Measurements from ENCODE around the gene MEGF11.
A peak's percentile ranks its signal among the peaks of the same experiment; 100 is the strongest.

Gene MEGF11

DNA sequence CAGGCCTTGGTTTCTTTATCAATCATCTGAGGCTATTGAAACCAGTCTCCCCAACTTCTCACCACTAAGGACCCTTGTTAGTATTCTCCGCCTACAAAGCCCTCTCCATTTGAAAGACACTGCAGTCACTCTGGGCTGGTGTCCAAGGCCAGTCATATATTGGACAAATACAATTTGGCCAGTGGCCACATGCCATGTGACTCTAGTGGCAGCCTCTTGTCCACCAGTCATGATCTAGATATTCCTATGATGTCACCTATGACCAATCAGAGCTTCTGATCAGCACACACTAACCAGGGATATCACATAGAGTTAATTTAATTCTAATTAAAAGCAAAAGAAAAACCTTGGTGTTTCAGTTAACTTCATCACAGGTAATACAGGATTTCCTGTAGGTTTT lies 316.1 kb downstream of the MEGF11 start:
- no peak for DNase-seq (ENCODE audit: low spot score)

DNA sequence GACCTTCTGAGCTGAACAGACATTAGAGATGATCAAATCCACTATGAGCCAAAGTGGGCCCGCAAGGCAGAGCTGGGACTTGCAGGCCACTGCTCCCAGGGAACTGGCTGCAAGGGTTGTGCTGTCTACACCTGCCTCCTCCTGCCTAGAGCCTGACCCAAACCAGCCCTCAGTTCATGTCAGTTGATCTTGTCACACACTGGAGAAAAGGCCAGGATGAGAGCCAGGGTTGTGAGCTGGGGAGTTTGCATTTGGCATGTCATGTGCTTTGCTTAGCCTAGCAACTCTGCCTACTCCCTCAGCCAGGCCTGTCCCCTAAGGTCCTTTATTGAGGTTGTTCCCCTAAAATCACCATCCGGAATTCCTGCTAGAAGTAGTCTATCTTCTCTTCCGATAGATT lies 316.5 kb downstream of the MEGF11 start:
- no peak for DNase-seq (ENCODE audit: low spot score)

DNA sequence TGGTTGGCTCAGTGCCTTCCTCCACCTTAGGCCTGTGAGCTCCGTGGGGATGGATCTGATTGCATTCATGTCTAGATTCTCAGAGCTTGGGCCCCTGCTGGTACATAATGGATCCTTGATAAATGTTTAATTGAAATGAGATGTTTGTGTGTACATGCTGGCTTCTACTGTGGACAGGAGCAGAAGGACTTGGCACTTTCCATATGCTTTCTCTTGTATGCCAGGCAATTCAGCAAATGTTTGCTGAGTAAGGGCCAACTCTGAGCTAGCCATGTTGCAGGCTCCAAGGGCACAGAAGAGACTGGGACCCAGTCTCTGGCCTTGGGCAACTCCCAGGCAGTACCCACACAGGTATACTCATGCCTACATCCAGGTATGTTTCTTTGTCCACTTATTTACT lies 317.3 kb downstream of the MEGF11 start:
- no peak for DNase-seq (ENCODE audit: low spot score)

- DNase-seq (ENCODE audit: low spot score) = no peak
These were observed 318.2 kb downstream of the MEGF11 start for GRCh38 chr15:65935391-65935790.

DNA sequence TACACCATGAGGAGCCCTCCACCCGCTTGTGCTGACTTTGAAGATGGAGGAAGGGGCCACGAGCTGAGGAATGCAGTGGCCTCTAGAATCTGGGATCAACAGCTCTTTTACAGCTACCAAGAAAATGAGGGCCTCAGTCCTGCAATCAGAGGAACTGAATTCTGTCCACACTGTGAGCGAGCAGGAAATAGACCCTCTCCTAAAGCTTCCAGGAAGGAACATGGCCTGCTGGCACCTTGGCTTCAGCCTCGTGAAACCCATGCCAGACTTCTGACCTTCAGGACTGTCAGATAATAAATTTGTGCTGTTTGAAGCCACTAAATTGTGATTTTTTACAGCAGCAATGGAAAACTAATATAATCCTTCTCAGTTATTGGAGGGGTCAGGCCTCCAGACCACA lies 322.3 kb downstream of the MEGF11 start:
- DNase-seq (ENCODE audit: low spot score) = no peak

DNA sequence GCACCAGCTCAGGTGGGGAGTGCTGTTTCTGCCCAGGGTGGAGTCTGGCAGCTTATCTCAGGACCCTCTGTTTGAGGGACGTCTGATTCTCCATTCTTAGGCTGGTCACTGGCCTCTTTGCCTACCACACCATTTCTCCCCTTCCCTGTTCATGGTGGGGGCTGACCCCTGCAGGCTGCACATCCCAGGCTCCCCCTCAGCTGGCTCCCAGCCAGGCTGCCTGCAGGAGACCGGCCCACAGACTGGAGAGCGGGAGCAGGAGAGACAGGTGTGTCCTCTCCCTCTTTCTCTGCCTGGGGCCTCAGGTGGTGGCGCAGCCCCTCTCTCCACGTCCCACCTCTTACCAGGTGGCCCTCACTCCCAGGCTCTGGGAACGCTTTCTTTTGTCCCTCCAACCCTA lies 323.4 kb downstream of the MEGF11 start:
- DNase-seq (ENCODE audit: low spot score) = no peak

- DNase-seq (ENCODE audit: low spot score) = no peak
These were observed 324.0 kb downstream of the MEGF11 start for GRCh38 chr15:65929573-65929972.

- no peak for DNase-seq (ENCODE audit: low spot score)
These were observed 326.0 kb downstream of the MEGF11 start for GRCh38 chr15:65927545-65927944.

DNA sequence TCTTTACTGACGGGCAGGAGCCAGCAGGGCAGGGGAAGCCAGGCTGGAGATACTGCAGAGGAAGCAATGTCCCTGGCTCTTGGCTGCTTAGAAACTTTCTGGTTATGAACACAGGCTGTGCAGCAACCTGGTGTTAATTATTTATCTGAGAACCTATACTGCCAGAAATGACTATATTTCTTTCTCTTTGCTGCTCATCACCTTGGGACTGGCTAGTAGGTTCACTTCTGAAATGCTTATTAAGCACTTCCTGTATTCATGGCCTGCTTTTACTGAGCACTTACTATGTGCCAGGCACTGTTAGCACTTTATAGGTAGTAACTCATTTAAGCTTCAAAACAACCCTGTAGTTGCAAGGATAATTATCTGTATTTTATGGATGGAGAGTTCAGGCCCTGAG lies 326.7 kb downstream of the MEGF11 start:
- no peak for DNase-seq (ENCODE audit: low spot score)

GRCh38 chr15:65926459-65926858 lies 327.1 kb downstream of the MEGF11 start:
- no peak for DNase-seq (ENCODE audit: low spot score)

- no peak for DNase-seq (ENCODE audit: low spot score)
These were observed 328.2 kb downstream of the MEGF11 start for GRCh38 chr15:65925338-65925737.

- DNase-seq (ENCODE audit: low spot score) = no peak
These were observed 329.5 kb downstream of the MEGF11 start for GRCh38 chr15:65924004-65924403.

- no peak for DNase-seq (ENCODE audit: low spot score)
These were observed 330.3 kb downstream of the MEGF11 start for GRCh38 chr15:65923264-65923663.

DNA sequence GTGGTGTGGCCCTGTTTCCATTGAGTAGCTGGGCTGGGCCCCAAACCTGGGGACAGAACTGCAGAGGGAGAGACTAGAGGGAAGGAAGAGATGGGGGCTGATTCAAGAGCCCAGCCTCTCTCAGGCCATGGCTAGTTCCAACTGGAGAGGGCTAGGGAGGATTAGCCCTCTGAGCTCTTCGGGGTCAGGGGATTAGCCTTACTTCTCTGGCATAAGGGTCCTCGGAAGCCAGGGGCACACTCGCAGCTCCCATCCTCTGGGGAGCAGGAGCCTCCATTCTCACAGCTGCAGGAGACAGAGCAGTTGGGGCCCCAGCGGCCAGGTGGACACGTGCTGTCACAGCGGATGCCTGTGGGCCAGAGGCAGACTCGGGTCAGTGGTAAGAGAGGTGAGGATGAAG lies 330.9 kb downstream of the MEGF11 start:
- DNase-seq (ENCODE audit: low spot score) = no peak

GRCh38 chr15:65921780-65922179 lies 331.8 kb downstream of the MEGF11 start:
- DNase-seq (ENCODE audit: low spot score) = no peak

- peak; percentile 40 for DNase-seq (ENCODE audit: low spot score)
These were observed 332.7 kb downstream of the MEGF11 start for GRCh38 chr15:65920825-65921309.

DNA sequence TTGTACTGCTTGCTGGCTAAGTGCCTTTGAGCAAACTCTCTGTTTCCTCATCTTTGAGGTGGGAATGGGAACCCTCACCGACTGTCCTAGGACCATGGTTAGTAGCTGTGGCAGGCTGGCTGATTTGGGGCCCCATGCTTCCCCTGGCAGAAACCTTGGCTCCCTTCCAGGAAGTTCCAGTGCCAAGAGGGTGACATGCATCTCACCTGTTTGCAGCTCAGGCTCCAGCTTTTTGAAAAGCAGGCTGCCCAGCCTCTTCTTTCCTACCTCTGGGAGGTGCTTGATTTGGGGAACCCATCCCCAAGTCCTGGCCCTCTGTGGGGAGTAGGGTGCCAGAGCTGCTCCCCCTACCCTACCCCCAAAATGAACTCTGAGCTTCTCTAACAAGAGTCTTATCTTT lies 333.4 kb downstream of the MEGF11 start:
- no peak for DNase-seq (ENCODE audit: low spot score)

- DNase-seq (ENCODE audit: low spot score) = no peak
These were observed 334.2 kb downstream of the MEGF11 start for GRCh38 chr15:65919353-65919752.

DNA sequence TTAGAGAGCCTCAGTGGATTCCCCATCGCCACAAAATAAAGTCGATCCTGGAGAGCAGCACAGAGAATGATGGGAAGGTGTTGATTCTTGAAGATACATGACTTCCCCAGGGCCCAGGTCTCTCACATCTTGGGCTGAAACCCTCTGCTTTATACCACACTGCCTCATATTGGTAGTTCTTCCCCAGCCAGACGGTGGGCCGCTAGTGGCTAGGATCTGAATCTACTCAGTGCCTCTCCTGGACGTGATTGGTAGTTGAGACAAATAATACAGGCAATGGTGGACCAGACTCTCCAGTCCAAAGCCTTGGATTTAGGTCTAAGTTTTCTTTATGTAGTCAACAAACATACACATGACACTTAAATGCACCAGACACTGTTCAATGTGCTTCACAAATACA lies 334.6 kb downstream of the MEGF11 start:
- DNase-seq (ENCODE audit: low spot score) = no peak

DNA sequence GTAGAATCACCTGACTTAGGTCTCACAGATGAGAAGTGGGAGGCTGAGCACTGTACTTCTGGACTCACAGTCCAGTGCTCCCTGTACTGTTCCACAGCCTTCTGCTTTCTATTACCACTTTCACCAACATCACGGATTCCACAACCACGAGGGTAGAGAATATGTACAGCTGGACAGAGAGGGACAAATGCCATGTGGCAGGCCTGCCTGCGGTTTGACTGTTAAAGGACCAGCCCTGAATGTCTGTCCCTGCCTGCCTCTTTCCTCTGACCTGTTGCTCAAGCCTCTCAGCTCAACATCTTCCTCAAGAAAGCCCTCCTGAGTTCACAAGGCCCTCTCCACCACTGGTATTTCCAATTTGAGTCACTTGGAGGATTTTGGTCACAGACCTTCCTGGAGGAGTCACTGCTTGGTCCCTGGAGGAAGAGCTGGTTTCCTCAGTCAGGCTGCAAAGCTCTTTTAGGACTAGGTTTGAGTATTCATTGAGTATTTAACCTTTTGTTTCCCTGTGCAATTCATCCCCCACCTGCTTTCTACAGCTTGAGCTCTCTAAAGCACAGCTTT lies 335.1 kb downstream of the MEGF11 start:
- DNase-seq (ENCODE audit: low spot score) = no peak

DNA sequence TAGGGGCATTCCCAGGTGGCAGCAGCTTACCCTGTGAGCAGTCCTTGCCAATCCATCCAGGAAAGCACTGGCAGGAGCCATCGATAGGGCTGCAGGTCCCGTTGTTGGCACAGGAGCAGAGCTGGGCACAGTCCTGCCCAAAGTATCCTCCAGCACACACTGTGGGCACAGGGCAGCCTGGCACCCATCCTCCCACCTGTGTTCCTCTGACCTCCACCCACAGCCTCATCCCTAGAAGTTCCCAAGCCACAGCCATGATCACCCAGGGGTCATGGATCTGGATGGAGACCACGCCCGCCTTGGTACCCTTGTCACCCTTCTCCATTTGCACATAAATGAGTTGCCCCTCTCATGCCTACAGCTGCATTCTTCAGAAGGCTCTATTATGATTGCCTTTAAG lies 335.6 kb downstream of the MEGF11 start:
- DNase-seq (ENCODE audit: low spot score) = no peak

DNA sequence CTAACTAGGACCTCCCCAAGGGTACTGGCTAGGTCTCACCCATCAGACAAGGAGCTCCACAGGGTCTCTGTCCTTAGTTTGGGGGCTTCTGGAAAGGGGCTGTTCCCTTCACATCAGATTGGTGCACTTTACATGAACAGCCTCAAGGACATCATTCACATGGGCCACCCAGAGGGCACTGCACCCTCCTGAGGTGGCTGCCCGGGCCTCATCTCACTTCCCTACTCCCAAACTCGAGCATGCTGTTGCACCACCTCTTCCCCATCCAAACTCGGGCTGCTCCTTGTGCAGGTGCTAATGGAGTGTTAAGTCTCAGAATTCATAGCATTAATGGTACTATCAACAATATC lies 336.2 kb downstream of the MEGF11 start:
- no peak for DNase-seq (ENCODE audit: low spot score)

- DNase-seq (ENCODE audit: low spot score) = peak; percentile 86
These were observed 336.7 kb downstream of the MEGF11 start for GRCh38 chr15:65916664-65917406.

GRCh38 chr15:65916041-65916663 lies 337.4 kb downstream of the MEGF11 start:
- no peak for DNase-seq (ENCODE audit: low spot score)
